ACHN (cell line): ENCODE data around the gene ZNF99.
"Not testable (repeated sequence)": the region's sequence is repeated elsewhere in the genome, so short reads cannot be mapped to it uniquely, and the experiment has no call there.

ENCODE experiments used
- DNase-seq: peaks from one replicate; pipeline ENCODE4 v3.0.0-alpha.2; 2015
- in situ Hi-C: cut with HindIII; loops from 2 replicates; pipeline ENCODE4 v1.10.0; 2017; ENCODE audit warnings: low sequenced_read_pairs, low pct_ligation_motif_present, low pct_unique_long_range_greater_than_20kb

ZNF99 gene

GRCh38 chr19:22783651-22784410 lies at the start of gene ZNF99:
Gene ZNF99, minus strand, starts transcription at chr19:22784151. Its CDS starts 135 bp downstream, at chr19:22784016.
- in situ Hi-C loops = no loop called here
- no peak for DNase-seq

DNA sequence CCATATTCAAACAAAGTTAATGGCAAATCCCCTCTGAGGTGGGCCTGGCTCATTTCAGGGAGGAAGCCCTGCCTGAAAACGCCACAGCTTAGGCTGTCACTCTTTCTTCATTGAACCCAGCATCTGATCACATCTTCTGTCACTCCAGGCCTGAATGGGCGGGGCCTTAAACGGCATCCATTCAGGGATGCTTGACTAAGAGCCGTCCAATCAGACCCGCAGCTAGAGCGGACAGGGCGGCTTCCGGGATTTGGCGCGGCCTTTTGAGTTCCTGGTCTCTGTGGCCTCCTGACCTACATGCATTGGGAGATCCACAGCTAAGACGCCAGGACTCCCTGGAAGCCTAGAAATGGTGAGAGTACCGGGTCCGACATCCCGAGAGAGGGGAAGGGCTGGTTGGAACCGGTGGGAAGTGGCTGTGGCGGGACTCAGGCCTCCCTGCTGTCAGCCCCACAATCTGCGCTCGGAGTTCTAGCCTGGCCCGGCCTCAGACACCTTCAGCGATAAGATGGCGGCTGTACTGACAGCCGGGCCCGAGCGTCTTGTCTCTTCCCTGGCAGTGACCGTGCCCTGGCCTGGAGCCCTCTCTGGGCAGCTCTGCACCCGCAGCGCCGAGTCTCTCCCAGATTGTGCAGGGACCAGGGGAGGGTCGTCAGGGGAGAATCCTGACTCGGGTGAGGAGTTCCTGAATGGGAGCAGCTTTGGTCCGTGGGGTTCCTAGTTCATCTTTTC lies 48.2 kb upstream of the ZNF99 start, which contains the start of gene ZNF723:
Gene ZNF723 (plus strand): TSS at position 261 of the 732 bp plus-strand sequence. CDS start 89 bp downstream, at position 350.
- DNase-seq = no peak
- in situ Hi-C loops = no loop called here

- no peak for DNase-seq
- in situ Hi-C loops = no loop called here
These were observed 47.3 kb upstream of the ZNF99 start for GRCh38 chr19:22831211-22831610.

DNA sequence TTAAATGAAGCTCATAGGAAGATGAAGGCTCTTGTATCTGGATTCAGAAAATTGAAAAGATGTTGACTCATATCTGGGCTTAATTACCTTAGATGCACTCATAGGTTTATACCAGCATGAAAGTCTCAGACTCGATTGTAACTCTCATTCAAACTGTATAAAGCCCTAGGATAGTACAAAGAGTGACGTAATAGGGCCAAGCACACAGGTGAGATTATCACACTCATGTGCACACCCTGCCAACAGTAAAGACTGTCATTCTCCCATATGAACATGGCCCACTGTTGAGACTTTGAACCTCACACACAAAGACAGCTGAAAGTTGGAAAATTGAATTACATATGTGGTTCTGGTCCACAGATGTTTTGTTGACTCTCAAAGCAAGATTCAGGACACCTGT lies 30.2 kb upstream of the ZNF99 start:
- in situ Hi-C loops = no loop called here
- DNase-seq = no peak

DNA sequence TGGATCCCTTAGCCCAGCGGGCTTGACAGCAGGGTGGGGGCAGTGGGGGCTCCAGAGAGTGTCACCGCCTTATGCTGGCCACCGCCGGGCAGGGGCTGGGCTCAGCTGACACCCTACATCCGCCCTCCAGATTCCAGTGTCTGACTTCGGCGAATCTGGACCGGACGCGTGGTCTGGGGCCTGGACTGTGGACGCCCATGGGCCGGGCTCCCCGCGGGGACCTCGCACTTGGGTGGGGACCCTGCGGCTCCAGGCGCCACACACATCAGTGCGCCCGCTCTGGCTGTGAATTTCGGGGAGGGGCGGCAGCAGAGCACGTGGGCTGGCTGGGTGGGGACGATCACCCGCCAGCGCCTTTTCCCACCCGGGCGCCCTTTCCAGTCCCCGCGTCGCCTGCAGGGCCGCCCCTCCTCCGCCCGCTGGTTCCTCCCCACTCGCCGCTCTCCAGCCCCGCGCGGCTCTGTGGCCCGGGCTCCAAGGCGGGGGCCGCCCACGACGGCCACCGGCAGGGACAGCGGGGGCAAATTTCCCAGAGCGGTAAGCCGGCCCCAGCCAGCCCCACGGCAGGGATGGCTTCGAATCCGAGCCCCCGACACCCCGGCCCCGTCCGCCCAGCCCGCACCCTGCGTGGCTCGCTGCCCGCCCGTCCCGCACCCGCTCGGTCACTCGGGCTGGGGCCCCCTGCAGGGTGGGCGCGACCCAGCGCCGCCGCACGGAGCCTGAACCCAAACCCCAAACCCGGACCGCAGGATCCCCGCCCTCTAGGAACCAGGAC lies 23.3 kb upstream of the ZNF99 start:
- DNase-seq = no peak
- in situ Hi-C loops = no loop called here

- in situ Hi-C loops = no loop called here
- no peak for DNase-seq
These were observed 22.5 kb upstream of the ZNF99 start for GRCh38 chr19:22806418-22806817.

GRCh38 chr19:22797040-22797439 lies 13.1 kb upstream of the ZNF99 start:
- in situ Hi-C loops = no loop called here
- no peak for DNase-seq

- in situ Hi-C loops, DNase-seq: not testable (repeated sequence)
These were observed 8.9 kb upstream of the ZNF99 start for GRCh38 chr19:22792863-22793262.

GRCh38 chr19:22735911-22736645 lies 47.9 kb downstream of the ZNF99 start:
- no peak for DNase-seq
- in situ Hi-C loops = no loop called here

DNA sequence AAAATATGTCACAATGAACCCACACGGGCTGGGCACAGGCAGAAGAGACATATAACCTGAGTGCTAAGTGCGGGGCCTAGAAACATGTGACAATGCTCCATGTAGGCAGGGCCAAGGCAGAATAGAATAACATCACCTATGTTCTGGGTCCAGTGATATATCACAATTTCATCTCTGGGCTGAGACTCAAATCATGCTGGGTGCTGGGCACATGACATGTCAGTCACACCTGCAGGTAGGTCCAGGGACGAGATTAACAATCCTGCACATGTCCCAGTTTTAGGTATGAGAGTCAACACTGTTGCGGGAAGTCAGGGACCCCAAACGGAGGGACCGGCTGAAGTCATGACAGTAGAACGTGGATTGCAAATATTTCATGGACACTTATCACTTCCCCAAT lies 50.3 kb downstream of the ZNF99 start:
- in situ Hi-C loops = no loop called here
- DNase-seq = no peak

DNA sequence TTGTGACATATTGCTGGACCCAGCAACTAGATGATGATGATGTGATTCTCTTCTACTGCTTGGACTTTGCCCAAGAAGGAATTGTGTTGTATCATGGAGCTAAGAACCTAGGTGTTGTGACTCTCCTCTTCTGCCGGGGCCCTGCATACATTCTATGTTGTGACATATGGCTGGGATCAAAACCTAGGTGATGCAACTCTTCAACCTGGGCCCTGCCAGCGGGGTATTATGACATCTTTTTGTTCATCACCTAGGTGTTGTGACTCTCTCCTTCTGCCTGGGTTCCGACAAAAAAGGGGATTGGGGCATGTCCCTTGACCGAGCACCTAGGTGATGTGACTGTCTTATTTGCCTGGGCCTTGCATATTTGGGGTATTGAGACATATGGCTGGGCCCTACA lies 55.7 kb downstream of the ZNF99 start:
- DNase-seq, in situ Hi-C loops: not testable (repeated sequence)

GRCh38 chr19:22721533-22721932 lies 62.4 kb downstream of the ZNF99 start:
- DNase-seq, in situ Hi-C loops: not testable (repeated sequence)

DNA sequence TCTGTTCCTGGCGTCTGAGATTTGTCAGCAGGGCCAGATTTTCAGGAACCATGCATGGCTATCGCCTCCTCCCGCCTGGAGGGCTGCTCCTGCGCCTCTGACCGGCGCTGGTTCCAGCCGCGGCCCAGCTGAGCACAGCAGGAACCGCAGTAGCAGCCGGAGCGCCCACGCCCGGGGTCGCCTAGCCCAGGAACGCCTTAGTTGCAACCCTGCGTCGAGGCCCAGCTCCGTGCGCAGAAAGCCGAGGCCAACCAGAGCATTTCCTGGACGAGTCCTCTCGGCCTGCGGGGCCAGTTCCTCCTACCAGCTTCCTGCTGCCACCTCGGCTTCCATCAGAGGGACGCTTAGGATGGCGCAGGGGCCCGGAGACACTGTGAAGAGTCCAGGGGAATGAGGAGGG lies 75.0 kb downstream of the ZNF99 start:
- DNase-seq = no peak
- in situ Hi-C loops = no loop called here

DNA sequence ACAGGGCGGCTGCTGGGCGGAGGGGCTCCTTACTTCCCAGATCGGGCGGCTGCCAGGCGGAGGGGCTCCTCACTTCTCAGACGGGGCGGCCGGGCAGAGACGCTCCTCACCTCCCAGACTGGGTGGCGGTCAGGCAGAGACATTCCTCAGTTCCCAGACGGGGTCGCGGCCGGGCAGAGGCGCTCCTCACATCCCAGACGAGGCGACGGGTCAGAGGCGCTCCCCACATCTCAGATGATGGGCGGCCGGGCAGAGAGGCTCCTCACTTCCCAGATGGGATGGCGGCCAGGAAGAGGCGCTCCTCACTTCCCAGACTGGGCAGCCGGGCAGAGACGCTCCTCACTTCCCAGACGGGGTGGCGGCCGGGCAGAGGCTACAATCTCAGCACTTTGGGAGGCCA lies 80.9 kb downstream of the ZNF99 start:
- in situ Hi-C loops = not testable (repeated sequence)

GRCh38 chr19:22702661-22703060 lies 81.3 kb downstream of the ZNF99 start:
- DNase-seq, in situ Hi-C loops: not testable (repeated sequence)

More for the DNA sequence above, 80.9 kb downstream of the ZNF99 start:
- DNase-seq = not testable (repeated sequence)
